GM12801 (cell line): ENCODE data around the gene SPACA7.

Source experiments
- TF ChIP-seq, protein P1 (sequence below): IDR thresholded peaks from one replicate; pipeline ENCODE4 v1.5.1; 2011; ENCODE audit warnings: control low read depth; ENCODE audit not compliant: insufficient read length; ENCODE audit errors: extremely low read depth

Gene SPACA7

DNA sequence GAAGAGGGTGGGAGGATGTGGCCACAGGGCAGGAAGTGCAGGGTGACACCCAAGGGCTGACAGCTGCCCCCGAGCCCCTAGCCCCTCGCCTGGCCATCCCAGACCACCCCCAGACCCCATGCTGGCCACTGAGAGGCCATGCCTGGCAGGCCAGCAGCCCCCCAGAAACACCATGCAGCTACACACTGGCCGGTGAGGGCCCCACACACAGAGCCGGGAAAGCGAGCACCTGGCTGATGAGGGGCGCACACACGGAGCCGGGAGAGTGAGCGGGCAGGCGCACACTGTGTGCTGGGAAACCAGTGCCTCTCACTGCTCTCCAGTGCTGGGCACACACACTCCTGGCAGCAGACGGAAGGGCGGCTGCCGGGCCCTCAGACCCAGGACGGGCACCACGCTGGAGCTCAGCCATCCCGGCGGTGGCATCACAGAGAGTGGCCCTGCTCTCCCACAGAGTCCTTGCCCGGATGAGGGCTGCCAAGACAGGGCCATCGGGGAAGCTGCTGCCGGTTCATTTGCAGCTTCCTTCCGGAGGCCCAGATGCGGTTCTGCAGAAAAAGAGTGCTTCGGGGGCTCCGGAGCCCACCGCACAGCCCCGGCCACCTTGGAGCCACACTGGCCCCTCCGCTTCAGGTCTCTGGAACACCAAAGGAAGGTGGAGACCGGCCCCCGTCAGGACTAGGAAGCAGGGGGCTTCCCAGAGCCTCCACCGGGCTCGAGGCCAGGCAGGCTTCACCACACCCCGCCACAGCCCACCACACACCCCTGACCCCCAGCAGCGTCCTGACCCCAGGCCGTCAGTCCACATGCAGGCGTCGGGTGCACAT lies 76.4 kb downstream of the SPACA7 start:
- TF ChIP-seq, protein P1, sequence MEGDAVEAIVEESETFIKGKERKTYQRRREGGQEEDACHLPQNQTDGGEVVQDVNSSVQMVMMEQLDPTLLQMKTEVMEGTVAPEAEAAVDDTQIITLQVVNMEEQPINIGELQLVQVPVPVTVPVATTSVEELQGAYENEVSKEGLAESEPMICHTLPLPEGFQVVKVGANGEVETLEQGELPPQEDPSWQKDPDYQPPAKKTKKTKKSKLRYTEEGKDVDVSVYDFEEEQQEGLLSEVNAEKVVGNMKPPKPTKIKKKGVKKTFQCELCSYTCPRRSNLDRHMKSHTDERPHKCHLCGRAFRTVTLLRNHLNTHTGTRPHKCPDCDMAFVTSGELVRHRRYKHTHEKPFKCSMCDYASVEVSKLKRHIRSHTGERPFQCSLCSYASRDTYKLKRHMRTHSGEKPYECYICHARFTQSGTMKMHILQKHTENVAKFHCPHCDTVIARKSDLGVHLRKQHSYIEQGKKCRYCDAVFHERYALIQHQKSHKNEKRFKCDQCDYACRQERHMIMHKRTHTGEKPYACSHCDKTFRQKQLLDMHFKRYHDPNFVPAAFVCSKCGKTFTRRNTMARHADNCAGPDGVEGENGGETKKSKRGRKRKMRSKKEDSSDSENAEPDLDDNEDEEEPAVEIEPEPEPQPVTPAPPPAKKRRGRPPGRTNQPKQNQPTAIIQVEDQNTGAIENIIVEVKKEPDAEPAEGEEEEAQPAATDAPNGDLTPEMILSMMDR: no peak

DNA sequence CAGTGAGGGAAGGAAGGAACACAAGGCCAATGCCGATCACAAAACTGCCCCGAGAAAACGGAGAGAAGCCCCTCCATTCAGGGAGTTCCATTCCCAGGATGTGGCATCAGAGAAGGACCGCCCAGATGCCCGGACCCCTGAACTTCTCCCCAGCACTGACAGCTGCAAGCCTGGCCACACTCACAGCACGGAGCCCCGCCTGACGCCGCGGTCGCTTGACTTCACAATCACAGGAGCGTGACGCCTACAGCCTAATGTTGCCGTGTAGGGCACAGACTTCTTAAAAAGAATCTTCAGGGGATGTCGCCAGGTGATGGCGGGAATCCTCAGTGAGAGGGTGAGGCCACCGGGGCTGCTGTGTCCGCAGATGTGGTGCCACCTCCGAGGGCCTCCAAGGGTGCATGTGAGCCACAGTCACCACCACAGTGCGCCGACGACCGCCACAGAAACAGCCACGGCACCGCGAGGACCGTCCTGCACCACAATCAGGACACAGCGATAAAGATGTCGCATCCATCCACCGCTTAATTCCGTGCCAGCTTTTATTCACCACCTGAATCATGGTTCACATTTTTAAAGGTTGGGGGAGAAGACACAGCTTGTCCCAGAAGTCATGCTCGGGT lies 77.2 kb downstream of the SPACA7 start:
- TF ChIP-seq, protein P1: no peak

DNA sequence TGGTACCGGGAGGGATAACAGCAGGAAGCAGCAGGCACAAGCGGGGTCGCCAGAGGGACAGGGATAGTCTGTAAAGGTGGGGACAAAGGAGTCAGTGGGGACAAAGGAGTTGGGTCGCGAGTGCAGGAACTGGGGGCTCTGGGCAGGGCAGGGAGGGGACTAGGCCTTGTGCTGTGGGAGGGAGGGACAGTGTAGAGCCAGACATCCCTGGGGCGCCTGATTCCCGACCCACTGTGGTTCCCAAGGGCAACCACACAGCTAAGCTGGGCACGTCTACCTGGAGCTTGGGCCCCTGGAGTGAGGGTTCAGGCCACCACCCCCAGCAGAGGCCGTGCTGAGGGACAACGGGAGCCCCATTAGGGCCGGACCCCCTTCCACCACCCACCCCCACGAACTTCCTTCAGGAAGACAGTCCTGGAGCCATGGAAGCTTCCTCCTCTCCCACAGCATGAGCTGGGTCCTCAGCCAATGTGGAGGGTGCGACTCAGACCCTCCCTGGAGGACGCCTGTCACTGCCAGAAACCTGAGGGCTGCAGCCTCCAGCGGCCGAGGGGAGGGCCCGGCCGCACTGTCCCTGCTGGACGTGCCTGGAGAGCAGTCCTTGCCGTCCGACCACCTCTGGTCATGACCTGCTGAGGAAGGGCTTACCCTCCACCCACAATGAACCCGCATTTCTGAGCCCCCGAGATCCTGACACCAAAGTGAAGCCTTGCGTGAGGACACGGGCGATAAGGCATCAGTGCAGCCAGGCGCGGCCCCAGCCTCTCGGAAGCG lies 77.9 kb downstream of the SPACA7 start:
- TF ChIP-seq, protein P1: no peak

DNA sequence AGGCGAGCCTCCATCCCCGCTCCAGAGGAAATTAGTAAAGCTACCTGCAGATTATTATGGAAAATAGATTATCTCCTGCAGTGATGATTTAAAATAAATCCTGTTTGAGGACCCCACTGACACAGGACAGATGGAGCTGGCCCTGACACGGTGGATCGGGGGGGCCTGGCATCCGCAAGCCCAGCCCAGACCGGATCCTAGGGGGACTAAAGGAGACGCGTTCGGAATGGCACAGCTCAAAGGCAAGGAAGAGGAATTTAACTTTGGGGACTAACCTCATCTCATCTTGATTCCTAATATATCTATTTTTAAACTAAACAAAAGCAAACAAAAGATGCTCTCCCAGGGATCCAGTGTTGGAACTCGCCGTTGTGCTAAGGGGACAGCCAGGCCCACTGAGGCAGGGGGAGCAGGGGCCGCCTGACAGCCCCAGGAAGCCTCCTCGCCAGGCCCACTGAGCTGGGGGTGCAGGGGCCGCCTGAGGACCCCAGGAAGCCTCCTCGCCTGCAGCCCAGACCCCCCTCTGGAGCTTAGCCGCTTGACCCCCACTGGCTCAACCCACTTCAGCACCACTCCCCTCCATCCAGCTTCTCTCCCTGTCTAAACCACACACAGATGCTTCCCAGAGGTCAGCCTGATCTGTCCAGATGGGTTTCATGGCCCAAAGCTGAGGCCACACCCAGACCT lies 78.6 kb downstream of the SPACA7 start:
- TF ChIP-seq, protein P1: no peak

DNA sequence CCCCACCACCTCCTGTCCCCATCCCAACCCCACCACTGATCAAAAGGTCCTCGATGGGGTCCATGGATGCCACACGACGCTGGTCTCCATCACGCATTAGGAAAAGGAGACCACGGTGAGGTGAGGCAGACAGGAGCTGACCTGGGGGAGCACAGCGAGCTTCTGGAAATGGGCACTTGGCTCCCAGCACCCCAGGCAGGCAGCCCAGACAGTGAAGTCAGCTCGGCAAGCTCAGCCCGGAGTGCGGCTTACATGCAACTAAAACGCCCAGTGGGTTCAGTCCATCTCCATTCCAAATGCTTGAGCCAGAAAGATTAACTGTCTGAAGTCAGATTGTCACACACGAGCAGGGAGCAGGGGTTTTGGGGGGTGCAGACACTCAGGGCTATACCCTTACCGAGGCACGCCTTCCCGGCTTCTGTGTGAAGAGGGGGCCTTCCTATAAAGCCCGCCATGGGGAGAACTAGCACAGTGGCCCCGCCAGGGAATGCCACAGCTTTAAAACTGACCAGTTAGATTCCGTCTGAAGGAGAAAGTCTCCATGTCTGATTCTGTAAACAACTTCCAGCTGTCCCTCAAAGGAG lies 79.4 kb downstream of the SPACA7 start:
- TF ChIP-seq, protein P1: no peak

DNA sequence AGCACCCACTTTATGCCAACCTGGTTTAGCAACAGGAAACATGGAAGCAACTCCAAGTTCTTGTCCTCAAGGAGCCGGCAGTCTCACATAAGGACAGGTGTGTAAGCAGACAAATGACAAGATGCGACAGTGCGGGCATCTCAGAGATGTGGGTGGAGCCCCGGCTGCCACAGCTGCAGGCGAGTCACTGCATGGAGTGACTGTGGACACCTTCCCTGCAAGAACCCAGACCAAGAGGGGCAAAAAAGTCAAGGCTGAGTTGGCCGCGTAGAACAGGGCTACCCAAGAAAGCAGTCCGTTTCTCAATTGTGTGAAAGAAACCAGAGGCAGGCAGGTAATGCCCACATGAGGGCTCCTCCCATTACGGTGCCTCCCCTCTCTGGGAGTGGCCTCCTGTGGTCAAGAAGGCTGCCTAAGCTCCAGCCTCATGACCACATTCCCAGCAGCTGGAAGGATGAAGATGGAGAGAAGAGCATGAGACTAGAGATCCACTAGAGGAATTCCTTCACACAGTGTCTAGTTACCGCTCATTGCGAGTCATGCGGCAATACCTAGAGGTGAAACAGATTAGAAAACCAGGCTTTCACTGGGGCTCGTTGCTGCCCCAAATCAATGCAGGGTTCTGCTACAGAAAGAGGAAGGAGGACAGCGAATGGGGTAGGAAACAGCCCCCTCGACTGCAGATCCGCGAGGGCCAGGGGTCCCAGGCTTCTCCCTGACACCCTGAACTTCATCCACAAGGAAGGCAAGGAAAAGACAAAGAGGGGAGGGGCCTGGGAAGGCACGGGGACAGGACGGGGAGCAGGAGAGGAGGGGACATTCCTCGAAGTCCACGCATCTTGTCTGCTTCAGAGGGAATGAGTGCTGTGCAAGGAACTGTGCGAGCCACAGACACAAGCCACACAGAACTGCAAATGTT lies 80.2 kb downstream of the SPACA7 start:
- TF ChIP-seq, protein P1: no peak
